ENCODE data around the gene EPHB2. TPM values are rescaled to one million over a fixed set of nuclear protein-coding genes. Genes with fewer than 3 reads are reported as not detected.

EPHB2 gene
- total and polyA plus RNA-seq, 2 of the 13 experiments (the other 11 are each of a cell fraction or from before 2014, with no cell fraction given), result 0.03 to 0.11 TPM

- Histone ChIP-seq H3K4me2 (ENCODE audit: low read depth, low read length) (no peak overlapping the region), H3K27me3 (ENCODE audit: control insufficient read depth in 1 of 2, insufficient read depth in 2 of 2, low read length in 2 of 2) (no peaks in the 10 kb centered on the region), H3K27ac (ENCODE audit: extremely low read length, insufficient read depth, low read length) (no peak overlapping the region), H3K36me3 (replicated peaks in 1 of 2; ENCODE audit: control insufficient read depth in 1 of 2, insufficient read depth in 2 of 2, low read length in 2 of 2) (no peaks in the 10 kb centered on the region), H3K9ac (ENCODE audit: insufficient read depth, low read depth, low read length) (no peak overlapping the region), H3K9me3 (ENCODE audit: low read length) (no peaks in the 10 kb centered on the region), H4K20me1 (ENCODE audit: insufficient read depth, low read length) (no peaks in the 10 kb centered on the region), H3K4me1 (ENCODE audit: insufficient read depth, low read length) (peaks cover 11% of the 10 kb centered on the region), H2AFZ (ENCODE audit: low read length) (no peak overlapping the region), H3K4me3 (replicated peaks in 1 of 3; ENCODE audit: insufficient read depth in 1 of 3, low read depth in 2 of 3, low read length in 3 of 3) (no peak overlapping the region), H3K79me2 (ENCODE audit: insufficient read depth, low read length) (no peaks in the 10 kb centered on the region)
- no peak for FAIRE-seq
- in situ Hi-C loops (cut with HindIII; ENCODE audit: extremely low pct_ligation_motif_present, low pct_unique_long_range_greater_than_20kb), result no loop called here
- WGBS (ENCODE audit: low lambda C conversion rate), result 7% methylated on average over 3 of the region's 5 CpGs
- POLR2A ChIA-PET, result no interaction called here
- no peak for TF ChIP-seq KDM5B (CRISPR knock-in tag; IDR thresholded peaks at IDR 0.05; ENCODE audit: borderline replicate concordance)
- no peak for TF ChIP-seq REXO4 (CRISPR knock-in tag; IDR thresholded peaks at IDR 0.05; ENCODE audit: borderline replicate concordance)
- TF ChIP-seq ATF4 (CRISPR knock-in tag; IDR thresholded peaks at IDR 0.05), result no peak
- TF ChIP-seq ZNF761 (CRISPR knock-in tag; conservative IDR thresholded peaks at IDR 0.05), result no peak
- no peak for TF ChIP-seq ZNF407 (CRISPR knock-in tag; IDR thresholded peaks at IDR 0.05; ENCODE audit: not compliant biosample characterization)
- no peak for TF ChIP-seq CENPX (CRISPR knock-in tag; IDR thresholded peaks at IDR 0.05)
- no peak for TF ChIP-seq MYNN (CRISPR knock-in tag; IDR thresholded peaks at IDR 0.05; ENCODE audit: low read depth)
- TF ChIP-seq ZNF7 (CRISPR knock-in tag; IDR thresholded peaks at IDR 0.05), result no peak
- TF ChIP-seq RORA (CRISPR knock-in tag; IDR thresholded peaks at IDR 0.05), result no peak
- no peak for TF ChIP-seq CBX1 (IDR thresholded peaks at IDR 0.05; ENCODE audit: low read depth)
- intact Hi-C loops (cut with micrococcal nuclease; ENCODE audit: unreplicated experiment), result no loop called here
- CTCF ChIA-PET (ENCODE audit: low intra/inter-chr PET ratio, low total read pairs), result no interaction called here
- ATAC-seq, result no peak
- BruUV-seq (replicated peaks), result no TSS peak
- DNase-seq (ENCODE audit: low spot score), result no peak
Observed at GRCh38 chr1:22697980-22698379, 12.7 kb upstream of the EPHB2 start.

Data from HepG2 (cell line).